ENCODE data around the gene ADORA2A. TPM values are rescaled to one million over a fixed set of nuclear protein-coding genes. Genes with fewer than 3 reads are reported as not detected.

Gene ADORA2A
- polyA plus RNA-seq, 1 donor (not counting 4 experiments of a cell fraction or from before 2014, with no cell fraction given) = 0.20 TPM

DNA sequence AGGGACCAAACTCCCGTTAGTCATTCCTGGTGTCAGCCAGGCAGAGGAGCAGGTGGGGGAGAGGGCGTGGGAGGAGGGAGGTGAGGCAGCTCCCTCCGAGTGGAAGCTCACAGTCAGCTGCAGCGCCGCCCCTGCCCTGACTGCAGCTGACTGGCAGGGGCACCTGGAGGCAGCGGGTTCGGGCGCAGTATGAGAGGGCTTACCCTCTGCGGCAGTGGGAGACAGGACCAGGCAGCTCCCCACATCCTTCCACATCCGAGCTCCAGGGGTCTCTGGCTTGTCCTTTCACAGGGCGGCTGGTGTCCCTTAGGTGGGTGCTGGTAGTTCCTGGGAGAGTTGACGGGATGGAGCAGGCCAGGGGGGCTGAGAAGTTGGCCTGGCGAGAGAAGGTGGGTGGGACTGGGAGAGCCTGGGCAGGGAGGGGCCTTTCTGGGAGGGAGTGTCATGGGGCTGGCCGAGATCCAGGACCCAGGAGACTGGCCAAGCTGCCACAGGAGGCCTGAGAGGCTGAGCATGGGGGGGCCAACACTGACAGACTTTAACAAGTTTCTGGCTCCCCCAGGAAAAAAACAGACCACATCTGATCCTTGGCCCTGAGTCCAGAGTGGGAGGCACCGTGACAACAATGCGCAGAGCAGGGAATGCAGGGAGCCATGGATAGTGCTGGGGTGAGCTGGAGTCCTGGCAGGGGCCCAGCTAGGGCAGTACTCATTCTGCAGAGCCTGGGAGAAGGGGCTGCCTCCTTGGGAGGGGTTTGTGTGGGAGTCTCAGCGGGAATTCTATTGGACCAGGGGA lies 4.9 kb downstream of the ADORA2A start:
- DNase-seq (ENCODE audit: low read depth, low spot score) (no peak), FAIRE-seq (no peak)
- Histone ChIP-seq H3K4me1 (ENCODE audit: control insufficient read depth, extremely low read depth, insufficient read depth, low read length) (peaks cover 27% of the 10 kb centered on the region), H3K27ac (ENCODE audit: control insufficient read depth, insufficient read depth, low read length) (no peak overlapping the region), H3K4me3 (ENCODE audit: control insufficient read depth in 2 of 3, extremely low read depth in 1 of 3, insufficient read depth in 2 of 3, low read depth in 1 of 3, low read length in 3 of 3) (peak overlapping the region in 1 of 3 experiments; percentile 35), H3K9ac (ENCODE audit: control insufficient read depth, extremely low read depth, insufficient read depth, low read length) (no peak overlapping the region), H2AFZ (ENCODE audit: control insufficient read depth, low read length) (no peak overlapping the region), H3K9me3 (ENCODE audit: control insufficient read depth, low read depth, low read length) (no peaks in the 10 kb centered on the region), H3K4me2 (ENCODE audit: control insufficient read depth, extremely low read depth, insufficient read depth, low read depth, low read length) (peak overlapping the region; percentile 34), H3K9me1 (ENCODE audit: control insufficient read depth, extremely low read depth, insufficient read depth, low read length) (no peaks in the 10 kb centered on the region), H3K27me3 (ENCODE audit: control insufficient read depth, extremely low read depth, insufficient read depth, low read length) (peaks cover 4% of the 10 kb centered on the region), H3K36me3 (ENCODE audit: control insufficient read depth in 2 of 2, extremely low read depth in 1 of 2, insufficient read depth in 2 of 2, low read length in 2 of 2) (no peaks in the 10 kb centered on the region), H4K20me1 (ENCODE audit: control insufficient read depth, extremely low read depth, insufficient read depth, low read length) (no peaks in the 10 kb centered on the region), H3K79me2 (ENCODE audit: control insufficient read depth, insufficient read depth, low read length) (no peaks in the 10 kb centered on the region)
- dilution Hi-C loops (cut with MboI; ENCODE audit: extremely low pct_ligation_motif_present, low sequenced_read_pairs) = no loop called here
- no peak for TF ChIP-seq EZH2 (IDR thresholded peaks at IDR 0.05; ENCODE audit: low read length)
- TF ChIP-seq, protein P1, sequence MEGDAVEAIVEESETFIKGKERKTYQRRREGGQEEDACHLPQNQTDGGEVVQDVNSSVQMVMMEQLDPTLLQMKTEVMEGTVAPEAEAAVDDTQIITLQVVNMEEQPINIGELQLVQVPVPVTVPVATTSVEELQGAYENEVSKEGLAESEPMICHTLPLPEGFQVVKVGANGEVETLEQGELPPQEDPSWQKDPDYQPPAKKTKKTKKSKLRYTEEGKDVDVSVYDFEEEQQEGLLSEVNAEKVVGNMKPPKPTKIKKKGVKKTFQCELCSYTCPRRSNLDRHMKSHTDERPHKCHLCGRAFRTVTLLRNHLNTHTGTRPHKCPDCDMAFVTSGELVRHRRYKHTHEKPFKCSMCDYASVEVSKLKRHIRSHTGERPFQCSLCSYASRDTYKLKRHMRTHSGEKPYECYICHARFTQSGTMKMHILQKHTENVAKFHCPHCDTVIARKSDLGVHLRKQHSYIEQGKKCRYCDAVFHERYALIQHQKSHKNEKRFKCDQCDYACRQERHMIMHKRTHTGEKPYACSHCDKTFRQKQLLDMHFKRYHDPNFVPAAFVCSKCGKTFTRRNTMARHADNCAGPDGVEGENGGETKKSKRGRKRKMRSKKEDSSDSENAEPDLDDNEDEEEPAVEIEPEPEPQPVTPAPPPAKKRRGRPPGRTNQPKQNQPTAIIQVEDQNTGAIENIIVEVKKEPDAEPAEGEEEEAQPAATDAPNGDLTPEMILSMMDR (optimal IDR thresholded peaks at IDR 0.05 in 1 of 3, IDR thresholded peaks at IDR 0.05 in 1 of 3, conservative IDR thresholded peaks at IDR 0.05 in 1 of 3; ENCODE audit: extremely low read depth in 1 of 3, insufficient read depth in 2 of 3, low read length in 3 of 3) = peak in 1 of 3 experiments; percentile 38

DNA sequence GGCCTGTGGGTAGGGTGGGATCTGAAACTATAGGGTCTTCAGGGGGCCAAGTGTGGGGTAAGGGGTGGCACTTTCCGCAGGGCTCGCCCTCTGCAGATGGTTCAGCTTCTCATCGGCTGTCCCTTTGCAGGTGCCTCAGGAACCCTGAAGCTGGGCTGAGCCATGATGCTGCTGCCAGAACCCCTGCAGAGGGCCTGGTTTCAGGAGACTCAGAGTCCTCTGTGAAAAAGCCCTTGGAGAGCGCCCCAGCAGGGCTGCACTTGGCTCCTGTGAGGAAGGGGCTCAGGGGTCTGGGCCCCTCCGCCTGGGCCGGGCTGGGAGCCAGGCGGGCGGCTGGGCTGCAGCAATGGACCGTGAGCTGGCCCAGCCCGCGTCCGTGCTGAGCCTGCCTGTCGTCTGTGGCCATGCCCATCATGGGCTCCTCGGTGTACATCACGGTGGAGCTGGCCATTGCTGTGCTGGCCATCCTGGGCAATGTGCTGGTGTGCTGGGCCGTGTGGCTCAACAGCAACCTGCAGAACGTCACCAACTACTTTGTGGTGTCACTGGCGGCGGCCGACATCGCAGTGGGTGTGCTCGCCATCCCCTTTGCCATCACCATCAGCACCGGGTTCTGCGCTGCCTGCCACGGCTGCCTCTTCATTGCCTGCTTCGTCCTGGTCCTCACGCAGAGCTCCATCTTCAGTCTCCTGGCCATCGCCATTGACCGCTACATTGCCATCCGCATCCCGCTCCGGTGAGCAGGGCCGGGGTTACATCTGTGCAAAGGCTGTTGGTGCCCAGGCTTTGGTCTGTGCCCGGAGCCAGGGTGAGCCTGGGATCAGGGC lies 5.8 kb downstream of the ADORA2A start:
- DNase-seq (ENCODE audit: low read depth, low spot score) (no peak), FAIRE-seq (no peak)
- no peak overlapping the region for H3K27ac ChIP-seq (ENCODE audit: control insufficient read depth, insufficient read depth, low read length)
- no peaks in the 10 kb centered on the region for H3K79me2 ChIP-seq (ENCODE audit: control insufficient read depth, insufficient read depth, low read length)
- H3K4me2 ChIP-seq (ENCODE audit: control insufficient read depth, extremely low read depth, insufficient read depth, low read depth, low read length) = no peak overlapping the region
- no peak overlapping the region for H3K9ac ChIP-seq (ENCODE audit: control insufficient read depth, extremely low read depth, insufficient read depth, low read length)
- no peaks in the 10 kb centered on the region for H3K9me1 ChIP-seq (ENCODE audit: control insufficient read depth, extremely low read depth, insufficient read depth, low read length)
- dilution Hi-C loops (cut with MboI; ENCODE audit: extremely low pct_ligation_motif_present, low sequenced_read_pairs) = no loop called here
- no peak overlapping the region for H2AFZ ChIP-seq (ENCODE audit: control insufficient read depth, low read length)
- no peaks in the 10 kb centered on the region for H3K36me3 ChIP-seq (ENCODE audit: control insufficient read depth in 2 of 2, extremely low read depth in 1 of 2, insufficient read depth in 2 of 2, low read length in 2 of 2)
- H3K9me3 ChIP-seq (ENCODE audit: control insufficient read depth, low read depth, low read length) = no peaks in the 10 kb centered on the region
- no peaks in the 10 kb centered on the region for H4K20me1 ChIP-seq (ENCODE audit: control insufficient read depth, extremely low read depth, insufficient read depth, low read length)
- no peaks in the 10 kb centered on the region for H3K27me3 ChIP-seq (ENCODE audit: control insufficient read depth, extremely low read depth, insufficient read depth, low read length)
- H3K4me3 ChIP-seq (ENCODE audit: control insufficient read depth in 2 of 3, extremely low read depth in 1 of 3, insufficient read depth in 2 of 3, low read depth in 1 of 3, low read length in 3 of 3) = no peak overlapping the region
- H3K4me1 ChIP-seq (ENCODE audit: control insufficient read depth, extremely low read depth, insufficient read depth, low read length) = peaks cover 23% of the 10 kb centered on the region
- no peak for TF ChIP-seq EZH2 (IDR thresholded peaks at IDR 0.05; ENCODE audit: low read length)
- TF ChIP-seq, protein P1 (optimal IDR thresholded peaks at IDR 0.05 in 1 of 3, IDR thresholded peaks at IDR 0.05 in 1 of 3, conservative IDR thresholded peaks at IDR 0.05 in 1 of 3; ENCODE audit: extremely low read depth in 1 of 3, insufficient read depth in 2 of 3, low read length in 3 of 3) = no peak
